SK-N-SH treated with all-trans-retinoic acid at 6 μM for 48 hours (cell line): ENCODE measurements around the gene LAIR1.

Source experiments
- ARNTL ChIP-seq: fragments of 450-650 bp; formaldehyde crosslinking; IDR thresholded peaks from 2 replicates; pipeline ENCODE4 v1.5.0; 2020; ENCODE audit warnings: low read depth, mild to moderate bottlenecking, moderate library complexity, borderline replicate concordance
- CREB5 ChIP-seq: fragments of 250-450 bp; sonication (Bioruptor Pico); IDR thresholded peaks from 2 replicates; pipeline ENCODE4 v1.5.1; 2020; ENCODE audit warnings: low read depth, mild to moderate bottlenecking, moderate library complexity
- RARB ChIP-seq: fragments of 250-450 bp; sonication (Bioruptor Pico); IDR thresholded peaks from 2 replicates; pipeline ENCODE4 v1.8.0; 2021; ENCODE audit warnings: mild to moderate bottlenecking, moderate library complexity
- ZFP30 ChIP-seq: fragments of 450-650 bp; formaldehyde crosslinking; IDR thresholded peaks from 2 replicates; pipeline ENCODE4 v1.5.0; 2022; ENCODE audit warnings: mild to moderate bottlenecking, moderate library complexity

- TF ChIP-seq ARNTL: no peak
- TF ChIP-seq CREB5: no peak
- TF ChIP-seq RARB (CRISPR knock-in tag): no peak
- no peak for TF ChIP-seq ZFP30
Measured at GRCh38 chr19:54329476-54330165, 35.1 kb downstream of the LAIR1 start.
